Measurements from ENCODE around the gene NMUR1. TPM values are rescaled to one million over a fixed set of nuclear protein-coding genes. Genes with fewer than 3 reads are reported as not detected.

Gene NMUR1
- polyA plus RNA-seq, 1 donor (not counting 4 experiments of a cell fraction or from before 2014, with no cell fraction given): not detected

DNA sequence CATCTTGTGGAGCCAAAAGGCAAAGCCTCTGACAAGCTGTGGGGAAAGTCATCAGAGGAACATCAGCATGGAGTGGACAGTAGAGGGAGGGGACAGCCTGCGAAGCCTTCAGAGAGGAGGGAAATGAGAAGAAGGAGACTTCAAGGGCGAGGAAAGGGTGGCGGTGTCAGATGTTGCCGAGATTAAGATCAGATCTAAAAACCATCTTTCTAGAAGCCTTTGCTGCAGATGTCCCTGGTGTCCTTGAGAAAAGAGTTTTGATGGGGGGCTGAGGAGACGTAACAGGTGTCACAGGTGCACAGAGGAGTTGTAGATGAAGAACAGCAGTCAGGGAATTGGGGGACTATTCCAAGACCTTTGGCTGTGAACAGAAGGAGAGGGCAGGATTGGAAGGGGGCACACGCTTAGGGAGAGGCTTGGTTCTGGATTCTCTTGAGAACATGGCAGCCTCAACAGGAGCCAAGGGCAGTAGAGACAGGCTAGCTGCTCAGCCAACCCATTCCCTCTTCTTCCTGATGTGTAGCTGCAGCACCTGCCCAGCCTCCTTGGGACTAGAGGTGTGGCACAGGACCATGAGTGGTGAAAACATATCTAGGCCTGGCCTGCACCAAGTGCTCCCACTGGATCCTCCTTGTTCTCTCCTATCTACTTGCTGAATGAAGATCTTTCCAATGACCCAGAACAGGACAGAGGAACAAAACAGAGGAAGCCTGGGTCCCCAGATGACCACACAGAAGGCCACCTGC is 43.2 kb downstream of the NMUR1 start:
- H2AFZ ChIP-seq (ENCODE audit: control insufficient read depth, low read length): no peak overlapping the region
- dilution Hi-C loops (cut with MboI; ENCODE audit: extremely low pct_ligation_motif_present, low sequenced_read_pairs): no loop called here
- TF ChIP-seq, protein P1, sequence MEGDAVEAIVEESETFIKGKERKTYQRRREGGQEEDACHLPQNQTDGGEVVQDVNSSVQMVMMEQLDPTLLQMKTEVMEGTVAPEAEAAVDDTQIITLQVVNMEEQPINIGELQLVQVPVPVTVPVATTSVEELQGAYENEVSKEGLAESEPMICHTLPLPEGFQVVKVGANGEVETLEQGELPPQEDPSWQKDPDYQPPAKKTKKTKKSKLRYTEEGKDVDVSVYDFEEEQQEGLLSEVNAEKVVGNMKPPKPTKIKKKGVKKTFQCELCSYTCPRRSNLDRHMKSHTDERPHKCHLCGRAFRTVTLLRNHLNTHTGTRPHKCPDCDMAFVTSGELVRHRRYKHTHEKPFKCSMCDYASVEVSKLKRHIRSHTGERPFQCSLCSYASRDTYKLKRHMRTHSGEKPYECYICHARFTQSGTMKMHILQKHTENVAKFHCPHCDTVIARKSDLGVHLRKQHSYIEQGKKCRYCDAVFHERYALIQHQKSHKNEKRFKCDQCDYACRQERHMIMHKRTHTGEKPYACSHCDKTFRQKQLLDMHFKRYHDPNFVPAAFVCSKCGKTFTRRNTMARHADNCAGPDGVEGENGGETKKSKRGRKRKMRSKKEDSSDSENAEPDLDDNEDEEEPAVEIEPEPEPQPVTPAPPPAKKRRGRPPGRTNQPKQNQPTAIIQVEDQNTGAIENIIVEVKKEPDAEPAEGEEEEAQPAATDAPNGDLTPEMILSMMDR (optimal IDR thresholded peaks at IDR 0.05 in 1 of 3, IDR thresholded peaks at IDR 0.05 in 1 of 3, conservative IDR thresholded peaks at IDR 0.05 in 1 of 3; ENCODE audit: extremely low read depth in 1 of 3, insufficient read depth in 2 of 3, low read length in 3 of 3): no peak
- no peak for TF ChIP-seq EZH2 (IDR thresholded peaks at IDR 0.05; ENCODE audit: low read length)
- H3K36me3 ChIP-seq (ENCODE audit: control insufficient read depth in 2 of 2, extremely low read depth in 1 of 2, insufficient read depth in 2 of 2, low read length in 2 of 2): no peaks in the 10 kb centered on the region
- H3K4me2 ChIP-seq (ENCODE audit: control insufficient read depth, extremely low read depth, insufficient read depth, low read depth, low read length): no peak overlapping the region
- H3K27ac ChIP-seq (ENCODE audit: control insufficient read depth, insufficient read depth, low read length): no peak overlapping the region
- no peaks in the 10 kb centered on the region for H4K20me1 ChIP-seq (ENCODE audit: control insufficient read depth, extremely low read depth, insufficient read depth, low read length)
- no peak for DNase-seq (ENCODE audit: low read depth, low spot score)
- no peaks in the 10 kb centered on the region for H3K27me3 ChIP-seq (ENCODE audit: control insufficient read depth, extremely low read depth, insufficient read depth, low read length)
- no peaks in the 10 kb centered on the region for H3K9me3 ChIP-seq (ENCODE audit: control insufficient read depth, low read depth, low read length)
- no peaks in the 10 kb centered on the region for H3K79me2 ChIP-seq (ENCODE audit: control insufficient read depth, insufficient read depth, low read length)
- no peak overlapping the region for H3K4me3 ChIP-seq (ENCODE audit: control insufficient read depth in 2 of 3, extremely low read depth in 1 of 3, insufficient read depth in 2 of 3, low read depth in 1 of 3, low read length in 3 of 3)
- H3K9me1 ChIP-seq (ENCODE audit: control insufficient read depth, extremely low read depth, insufficient read depth, low read length): no peaks in the 10 kb centered on the region
- no peak for FAIRE-seq
- H3K9ac ChIP-seq (ENCODE audit: control insufficient read depth, extremely low read depth, insufficient read depth, low read length): no peak overlapping the region
- H3K4me1 ChIP-seq (ENCODE audit: control insufficient read depth, extremely low read depth, insufficient read depth, low read length): no peaks in the 10 kb centered on the region

DNA sequence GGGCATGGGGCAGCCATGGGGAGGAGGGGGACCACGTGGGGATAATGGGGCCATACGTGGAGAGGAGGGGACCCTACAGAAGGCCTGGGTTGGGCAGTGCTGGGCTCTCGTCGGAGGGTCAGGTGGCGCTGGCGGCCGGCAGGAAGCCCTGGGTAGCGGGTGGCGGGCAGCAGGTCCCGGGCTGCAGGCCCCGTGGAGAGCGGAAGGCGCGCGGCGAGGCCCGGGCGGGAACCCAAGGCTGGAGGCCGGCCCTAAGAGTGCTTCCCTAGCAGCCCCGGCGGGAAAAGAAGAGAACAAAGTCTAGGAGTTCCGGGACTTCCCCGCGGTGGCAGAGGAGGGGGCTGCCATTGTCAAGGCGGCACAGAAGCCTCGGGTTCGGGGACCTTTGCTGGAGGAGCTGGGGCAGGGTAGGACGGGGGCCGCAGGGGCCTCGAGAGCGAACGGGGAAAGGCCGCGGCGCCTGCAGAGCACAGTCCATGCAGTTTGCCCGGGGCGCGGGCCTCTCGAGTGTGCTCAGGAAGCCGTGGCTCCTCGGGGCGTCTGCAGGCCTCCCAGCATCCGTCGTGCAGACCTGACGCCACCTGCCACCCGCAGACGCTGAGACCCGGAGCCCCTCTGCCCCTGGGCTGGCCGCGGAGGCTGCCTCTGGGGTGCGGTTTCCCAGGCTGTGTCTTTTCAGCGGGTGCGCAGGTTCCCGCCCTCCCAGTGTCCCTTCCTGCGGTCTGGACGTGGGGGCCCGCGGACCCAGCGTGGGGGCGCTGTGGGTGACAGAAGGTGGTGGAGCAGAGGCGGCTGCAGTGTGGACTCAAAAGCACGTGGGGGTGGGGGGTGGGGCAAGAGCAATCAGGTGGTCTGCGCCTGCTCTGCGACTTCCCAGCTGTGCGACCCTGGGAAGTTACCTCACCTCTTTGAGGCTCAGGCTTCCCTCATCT is 46.6 kb downstream of the NMUR1 start:
- H3K27ac ChIP-seq (ENCODE audit: control insufficient read depth, insufficient read depth, low read length): peak overlapping the region; percentile 45

More for the DNA sequence above, 46.6 kb downstream of the NMUR1 start:
- FAIRE-seq (no peak), DNase-seq (ENCODE audit: low read depth, low spot score) (no peak)
- no peaks in the 10 kb centered on the region for H3K79me2 ChIP-seq (ENCODE audit: control insufficient read depth, insufficient read depth, low read length)
- peak overlapping the region; percentile 36 to 53 (median 36) for H3K4me3 ChIP-seq (ENCODE audit: control insufficient read depth in 2 of 3, extremely low read depth in 1 of 3, insufficient read depth in 2 of 3, low read depth in 1 of 3, low read length in 3 of 3)
- dilution Hi-C loops (cut with MboI; ENCODE audit: extremely low pct_ligation_motif_present, low sequenced_read_pairs): no loop called here
- H3K4me2 ChIP-seq (ENCODE audit: control insufficient read depth, extremely low read depth, insufficient read depth, low read depth, low read length): peak overlapping the region; percentile 69
- H3K9me3 ChIP-seq (ENCODE audit: control insufficient read depth, low read depth, low read length): no peaks in the 10 kb centered on the region
- H3K9me1 ChIP-seq (ENCODE audit: control insufficient read depth, extremely low read depth, insufficient read depth, low read length): no peaks in the 10 kb centered on the region
- no peaks in the 10 kb centered on the region for H3K4me1 ChIP-seq (ENCODE audit: control insufficient read depth, extremely low read depth, insufficient read depth, low read length)
- H2AFZ ChIP-seq (ENCODE audit: control insufficient read depth, low read length): peak overlapping the region; percentile 83
- no peaks in the 10 kb centered on the region for H3K36me3 ChIP-seq (ENCODE audit: control insufficient read depth in 2 of 2, extremely low read depth in 1 of 2, insufficient read depth in 2 of 2, low read length in 2 of 2)
- no peak for TF ChIP-seq EZH2 (IDR thresholded peaks at IDR 0.05; ENCODE audit: low read length)
- TF ChIP-seq, protein P1 (optimal IDR thresholded peaks at IDR 0.05 in 1 of 3, IDR thresholded peaks at IDR 0.05 in 1 of 3, conservative IDR thresholded peaks at IDR 0.05 in 1 of 3; ENCODE audit: extremely low read depth in 1 of 3, insufficient read depth in 2 of 3, low read length in 3 of 3): no peak
- H4K20me1 ChIP-seq (ENCODE audit: control insufficient read depth, extremely low read depth, insufficient read depth, low read length): no peaks in the 10 kb centered on the region
- H3K9ac ChIP-seq (ENCODE audit: control insufficient read depth, extremely low read depth, insufficient read depth, low read length): peak overlapping the region; percentile 74
- no peaks in the 10 kb centered on the region for H3K27me3 ChIP-seq (ENCODE audit: control insufficient read depth, extremely low read depth, insufficient read depth, low read length)

Data from keratinocyte (primary cell).